Measurements from ENCODE around the gene STKLD1.

Gene STKLD1

GRCh38 chr9:133366435-133366834 lies 9.7 kb upstream of the STKLD1 start:
- POLR2A ChIA-PET: interaction anchor here (0.7 to 2.3 kb wide), 2 partner anchors 12 to 19 kb away, joined by 3 to 7 read pairs; partner anchors contain the start of genes MED22 and RPL7A
- CTCF ChIA-PET: no interaction called here
- DNase-seq (ENCODE audit: extremely low spot score): no peak
- TF ChIP-seq SP1 (IDR thresholded peaks at IDR 0.05): no peak
- TF ChIP-seq ELF4 (IDR thresholded peaks at IDR 0.05): no peak
- no peak for TF ChIP-seq BHLHE40 (IDR thresholded peaks at IDR 0.05; ENCODE audit: borderline replicate concordance)
- TF ChIP-seq PKNOX1 (IDR thresholded peaks at IDR 0.05): no peak
- no peak for TF ChIP-seq TARDBP (IDR thresholded peaks at IDR 0.05)
- TF ChIP-seq NFRKB (IDR thresholded peaks at IDR 0.05): no peak
- no peak for TF ChIP-seq FOXM1 (IDR thresholded peaks at IDR 0.05; ENCODE audit: borderline replicate concordance)
- TF ChIP-seq LEF1 (IDR thresholded peaks at IDR 0.05; ENCODE audit: borderline replicate concordance): no peak
- TF ChIP-seq ARNT (IDR thresholded peaks at IDR 0.05): no peak
- no peak for TF ChIP-seq L3MBTL2 (conservative IDR thresholded peaks at IDR 0.05)
- no peak for TF ChIP-seq ZNF384 (IDR thresholded peaks at IDR 0.05)
- no peak for TF ChIP-seq FOXK2 (IDR thresholded peaks at IDR 0.05)
- no peak for TF ChIP-seq CTBP1 (IDR thresholded peaks at IDR 0.05; ENCODE audit: borderline replicate concordance)
- no peak for TF ChIP-seq FOXA1 (IDR thresholded peaks at IDR 0.05)
- TF ChIP-seq SUZ12 (IDR thresholded peaks at IDR 0.05): no peak
- TF ChIP-seq HDGF (IDR thresholded peaks at IDR 0.05; ENCODE audit: borderline replicate concordance): no peak

GRCh38 chr9:133367221-133367620 lies 8.9 kb upstream of the STKLD1 start:
- TF ChIP-seq LEF1 (IDR thresholded peaks at IDR 0.05; ENCODE audit: borderline replicate concordance): no peak
- TF ChIP-seq PKNOX1 (IDR thresholded peaks at IDR 0.05): no peak
- no peak for TF ChIP-seq ZNF384 (IDR thresholded peaks at IDR 0.05)
- TF ChIP-seq HDGF (IDR thresholded peaks at IDR 0.05; ENCODE audit: borderline replicate concordance): no peak
- POLR2A ChIA-PET: no interaction called here
- CTCF ChIA-PET: no interaction called here
- no peak for DNase-seq (ENCODE audit: extremely low spot score)

GRCh38 chr9:133367778-133368177 lies 8.4 kb upstream of the STKLD1 start:
- ChIA-PET POLR2A (interaction anchor here (1.2 kb wide), 1 partner anchor 20 kb away, joined by 5 read pairs; the partner anchor contains the start of genes MED22 and RPL7A), CTCF (no interaction called here)
- DNase-seq (ENCODE audit: extremely low spot score): no peak
- TF ChIP-seq SP1 (IDR thresholded peaks at IDR 0.05) (no peak), ELF4 (IDR thresholded peaks at IDR 0.05) (no peak), LEF1 (IDR thresholded peaks at IDR 0.05; ENCODE audit: borderline replicate concordance) (no peak), CTBP1 (IDR thresholded peaks at IDR 0.05; ENCODE audit: borderline replicate concordance) (no peak), FOXM1 (IDR thresholded peaks at IDR 0.05; ENCODE audit: borderline replicate concordance) (no peak), BHLHE40 (IDR thresholded peaks at IDR 0.05; ENCODE audit: borderline replicate concordance) (no peak), FOXA1 (IDR thresholded peaks at IDR 0.05) (no peak), PKNOX1 (IDR thresholded peaks at IDR 0.05) (no peak), FOXK2 (IDR thresholded peaks at IDR 0.05) (no peak), TARDBP (IDR thresholded peaks at IDR 0.05) (no peak), ZNF384 (IDR thresholded peaks at IDR 0.05) (no peak), SUZ12 (IDR thresholded peaks at IDR 0.05) (no peak)

GRCh38 chr9:133368249-133368881 lies 7.8 kb upstream of the STKLD1 start:
- no peak for TF ChIP-seq FOXM1 (IDR thresholded peaks at IDR 0.05; ENCODE audit: borderline replicate concordance)
- TF ChIP-seq L3MBTL2 (conservative IDR thresholded peaks at IDR 0.05): no peak
- no peak for TF ChIP-seq HDGF (IDR thresholded peaks at IDR 0.05; ENCODE audit: borderline replicate concordance)
- TF ChIP-seq ELF4 (IDR thresholded peaks at IDR 0.05): no peak
- TF ChIP-seq ARNT (IDR thresholded peaks at IDR 0.05): no peak
- no peak for TF ChIP-seq LEF1 (IDR thresholded peaks at IDR 0.05; ENCODE audit: borderline replicate concordance)
- no peak for TF ChIP-seq NFRKB (IDR thresholded peaks at IDR 0.05)
- no peak for TF ChIP-seq TARDBP (IDR thresholded peaks at IDR 0.05)
- no peak for DNase-seq (ENCODE audit: extremely low spot score)
- POLR2A ChIA-PET: interaction anchor here (0.6 to 1.2 kb wide), 2 partner anchors 9 to 20 kb away, joined by 3 to 5 read pairs; partner anchors contain the start of genes MED22 and RPL7A
- CTCF ChIA-PET: no interaction called here

GRCh38 chr9:133369422-133369821 lies 6.7 kb upstream of the STKLD1 start:
- ChIA-PET CTCF (no interaction called here), POLR2A (interaction anchor here (0.5 kb wide), 1 partner anchor 9 kb away, joined by 3 read pairs; no protein-coding TSS in a partner anchor)

GRCh38 chr9:133369933-133370332 lies 6.2 kb upstream of the STKLD1 start:
- TF ChIP-seq FOXK2 (IDR thresholded peaks at IDR 0.05): no peak
- no peak for TF ChIP-seq PKNOX1 (IDR thresholded peaks at IDR 0.05)
- TF ChIP-seq SP1 (IDR thresholded peaks at IDR 0.05): no peak
- no peak for DNase-seq (ENCODE audit: extremely low spot score)
- POLR2A ChIA-PET: interaction anchor here (1.7 kb wide), 1 partner anchor 22 kb away, joined by 6 read pairs; the partner anchor contains the start of genes MED22 and RPL7A
- CTCF ChIA-PET: no interaction called here

More at GRCh38 chr9:133369422-133369821, 6.7 kb upstream of the STKLD1 start:
- TF ChIP-seq TARDBP (IDR thresholded peaks at IDR 0.05): no peak
- TF ChIP-seq FOXM1 (IDR thresholded peaks at IDR 0.05; ENCODE audit: borderline replicate concordance): no peak
- TF ChIP-seq ARNT (IDR thresholded peaks at IDR 0.05): no peak
- no peak for TF ChIP-seq LEF1 (IDR thresholded peaks at IDR 0.05; ENCODE audit: borderline replicate concordance)
- no peak for TF ChIP-seq HDGF (IDR thresholded peaks at IDR 0.05; ENCODE audit: borderline replicate concordance)
- TF ChIP-seq ELF4 (IDR thresholded peaks at IDR 0.05): no peak
- TF ChIP-seq BHLHE40 (IDR thresholded peaks at IDR 0.05; ENCODE audit: borderline replicate concordance): no peak
- no peak for TF ChIP-seq ZNF384 (IDR thresholded peaks at IDR 0.05)
- no peak for TF ChIP-seq FOXA1 (IDR thresholded peaks at IDR 0.05)
- no peak for TF ChIP-seq CTBP1 (IDR thresholded peaks at IDR 0.05; ENCODE audit: borderline replicate concordance)
- no peak for TF ChIP-seq SP1 (IDR thresholded peaks at IDR 0.05)
- DNase-seq (ENCODE audit: extremely low spot score): no peak
